VCaP (cell line): Measurements from ENCODE around the gene DYNC1LI1.

ENCODE experiments used
- H3K27ac ChIP-seq: fragments of 450-650 bp; 2 replicates; pipeline ENCODE4 v1.5.1; 2017
- TF ChIP-seq, protein P1 (sequence below): fragments of 450-650 bp; conservative IDR thresholded peaks from 2 replicates; pipeline ENCODE4 v1.5.1; 2017; ENCODE audit warnings: mild to moderate bottlenecking, moderate library complexity

The DYNC1LI1 gene

GRCh38 chr3:32487781-32488473 lies 82.7 kb downstream of the DYNC1LI1 start:
- no peak overlapping the region for H3K27ac ChIP-seq
- TF ChIP-seq, protein P1, sequence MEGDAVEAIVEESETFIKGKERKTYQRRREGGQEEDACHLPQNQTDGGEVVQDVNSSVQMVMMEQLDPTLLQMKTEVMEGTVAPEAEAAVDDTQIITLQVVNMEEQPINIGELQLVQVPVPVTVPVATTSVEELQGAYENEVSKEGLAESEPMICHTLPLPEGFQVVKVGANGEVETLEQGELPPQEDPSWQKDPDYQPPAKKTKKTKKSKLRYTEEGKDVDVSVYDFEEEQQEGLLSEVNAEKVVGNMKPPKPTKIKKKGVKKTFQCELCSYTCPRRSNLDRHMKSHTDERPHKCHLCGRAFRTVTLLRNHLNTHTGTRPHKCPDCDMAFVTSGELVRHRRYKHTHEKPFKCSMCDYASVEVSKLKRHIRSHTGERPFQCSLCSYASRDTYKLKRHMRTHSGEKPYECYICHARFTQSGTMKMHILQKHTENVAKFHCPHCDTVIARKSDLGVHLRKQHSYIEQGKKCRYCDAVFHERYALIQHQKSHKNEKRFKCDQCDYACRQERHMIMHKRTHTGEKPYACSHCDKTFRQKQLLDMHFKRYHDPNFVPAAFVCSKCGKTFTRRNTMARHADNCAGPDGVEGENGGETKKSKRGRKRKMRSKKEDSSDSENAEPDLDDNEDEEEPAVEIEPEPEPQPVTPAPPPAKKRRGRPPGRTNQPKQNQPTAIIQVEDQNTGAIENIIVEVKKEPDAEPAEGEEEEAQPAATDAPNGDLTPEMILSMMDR, result no peak

DNA sequence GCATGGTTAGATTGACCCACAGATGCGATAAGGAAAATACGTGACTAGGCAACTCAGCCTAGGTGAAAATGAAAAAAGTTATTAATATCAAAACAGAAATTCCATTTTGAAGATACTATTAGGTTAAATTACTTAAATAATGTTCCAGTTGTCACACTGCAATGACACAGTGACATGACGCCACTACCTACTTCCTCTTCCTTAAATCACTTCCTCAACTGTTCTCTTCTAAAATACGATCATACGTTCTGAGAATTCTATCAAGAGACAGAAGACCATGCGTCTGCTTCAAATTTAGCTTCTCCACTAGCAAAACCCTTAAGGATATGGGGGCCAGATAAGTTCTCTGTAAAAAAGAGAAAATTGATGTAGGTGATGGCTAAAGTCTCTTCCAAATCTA lies 86.2 kb downstream of the DYNC1LI1 start:
- TF ChIP-seq, protein P1, result no peak
- H3K27ac ChIP-seq, result no peak overlapping the region

DNA sequence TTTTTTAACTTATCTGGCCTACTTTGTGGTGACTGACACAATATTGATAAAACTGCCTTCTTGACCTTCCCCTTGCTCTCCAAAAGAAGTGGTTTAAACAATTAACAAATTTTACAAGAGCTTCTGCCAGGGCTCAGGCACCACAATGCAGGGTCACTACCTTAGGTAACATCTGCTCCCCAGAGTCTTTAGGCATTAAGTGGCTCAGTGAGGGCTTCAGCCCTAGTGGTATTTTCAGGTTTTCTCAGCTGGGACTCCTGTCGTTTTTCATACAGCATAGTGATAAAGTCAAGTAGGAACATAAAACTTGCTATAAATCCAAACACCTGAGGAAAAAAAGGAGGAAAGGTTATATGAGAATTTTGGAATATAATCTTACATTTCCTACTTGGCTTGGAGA lies 86.9 kb downstream of the DYNC1LI1 start:
- TF ChIP-seq, protein P1, result no peak
- H3K27ac ChIP-seq, result no peak overlapping the region

- H3K27ac ChIP-seq, result no peak overlapping the region
- TF ChIP-seq, protein P1, result no peak
These were observed 88.0 kb downstream of the DYNC1LI1 start for GRCh38 chr3:32482693-32483092.

- TF ChIP-seq, protein P1, result no peak
- H3K27ac ChIP-seq, result no peak overlapping the region
These were observed 88.6 kb downstream of the DYNC1LI1 start for GRCh38 chr3:32481791-32482631.

GRCh38 chr3:32480604-32481003 lies 90.1 kb downstream of the DYNC1LI1 start:
- TF ChIP-seq, protein P1, result no peak
- no peak overlapping the region for H3K27ac ChIP-seq
